ENCODE results near the gene GBA3.

The GBA3 gene

GRCh38 chr4:22712529-22712928 lies 19.8 kb downstream of the GBA3 start:
- no peak for TF ChIP-seq CTCF (conservative IDR thresholded peaks at IDR 0.05; ENCODE audit: low read depth, low read length)
- H3K4me3 ChIP-seq (ENCODE audit: low read length), result no peak overlapping the region
- no peak for DNase-seq (ENCODE audit: low read depth)

- no peak for TF ChIP-seq CTCF (conservative IDR thresholded peaks at IDR 0.05; ENCODE audit: low read depth, low read length)
- H3K4me3 ChIP-seq (ENCODE audit: low read length), result no peak overlapping the region
- DNase-seq (ENCODE audit: low read depth), result no peak
Measured at GRCh38 chr4:22713841-22714240, 21.1 kb downstream of the GBA3 start.

GRCh38 chr4:22719218-22719617 lies 26.5 kb downstream of the GBA3 start:
- TF ChIP-seq CTCF (conservative IDR thresholded peaks at IDR 0.05; ENCODE audit: low read depth, low read length), result no peak
- no peak overlapping the region for H3K4me3 ChIP-seq (ENCODE audit: low read length)
- DNase-seq (ENCODE audit: low read depth), result no peak

GRCh38 chr4:22720091-22720490 lies 27.4 kb downstream of the GBA3 start:
- no peak for TF ChIP-seq CTCF (conservative IDR thresholded peaks at IDR 0.05; ENCODE audit: low read depth, low read length)

GRCh38 chr4:22721204-22721603 lies 28.5 kb downstream of the GBA3 start:
- H3K4me3 ChIP-seq (ENCODE audit: low read length), result no peak overlapping the region
- TF ChIP-seq CTCF (conservative IDR thresholded peaks at IDR 0.05; ENCODE audit: low read depth, low read length), result no peak
- DNase-seq (ENCODE audit: low read depth), result no peak

More at GRCh38 chr4:22720091-22720490, 27.4 kb downstream of the GBA3 start:
- DNase-seq (ENCODE audit: low read depth), result peak; percentile 55
- H3K4me3 ChIP-seq (ENCODE audit: low read length), result no peak overlapping the region

DNA sequence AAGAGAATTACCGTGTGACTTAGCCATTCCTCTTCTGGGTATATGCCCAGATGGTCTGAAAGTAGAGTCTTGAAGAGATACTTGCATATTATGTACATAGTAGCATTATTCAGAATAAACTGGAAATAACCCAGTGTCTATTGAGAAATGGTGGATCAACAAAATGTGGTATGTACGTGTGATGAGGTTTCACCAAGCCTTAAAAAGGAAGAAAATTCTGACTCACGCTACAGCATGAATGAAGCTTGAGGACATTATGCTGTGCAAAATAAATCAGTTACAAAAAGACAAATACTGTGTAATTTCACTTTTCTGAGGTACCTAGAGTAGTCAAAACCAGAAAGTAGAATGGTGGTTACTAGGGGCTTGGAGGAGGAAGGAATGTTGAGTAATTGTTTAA lies 37.3 kb downstream of the GBA3 start:
- H3K4me3 ChIP-seq (ENCODE audit: low read length), result no peak overlapping the region
- DNase-seq (ENCODE audit: low read depth), result no peak
- no peak for TF ChIP-seq CTCF (conservative IDR thresholded peaks at IDR 0.05; ENCODE audit: low read depth, low read length)

GRCh38 chr4:22733816-22734215 lies 41.1 kb downstream of the GBA3 start:
- DNase-seq (ENCODE audit: low read depth), result no peak
- H3K4me3 ChIP-seq (ENCODE audit: low read length), result no peak overlapping the region
- no peak for TF ChIP-seq CTCF (conservative IDR thresholded peaks at IDR 0.05; ENCODE audit: low read depth, low read length)
